Osteoblast (primary cell): ENCODE measurements around the gene HELZ. TPM values are rescaled to one million over a fixed set of nuclear protein-coding genes. Genes with fewer than 3 reads are reported as not detected.

Experiments
- DNase-seq: peaks from one replicate; pipeline ENCODE4 v3.0.0; 2011; ENCODE audit warnings: low spot score, mixed read lengths; ENCODE audit not compliant: insufficient read length; ENCODE audit errors: missing footprints
- H2AFZ ChIP-seq: 2 replicates; pipeline ENCODE4 v1.6.0; 2011; ENCODE audit warnings: mild to moderate bottlenecking, low read length
- H3K27ac ChIP-seq: 2 replicates; pipeline ENCODE4 v1.5.1; 2011; ENCODE audit warnings: mild to moderate bottlenecking, low read depth, low read length, moderate library complexity
- H3K27me3 ChIP-seq: 2 replicates; pipeline ENCODE4 v1.6.0; 2012; ENCODE audit warnings: mild to moderate bottlenecking, control low read depth, inconsistent platforms, low read length, moderate library complexity; ENCODE audit not compliant: insufficient read depth
- H3K36me3 ChIP-seq: 2 replicates; pipeline ENCODE4 v1.5.1; 2011; ENCODE audit warnings: mild to moderate bottlenecking, low read length, control low read depth, moderate library complexity; ENCODE audit not compliant: insufficient read depth
- H3K4me1 ChIP-seq: 2 replicates; pipeline ENCODE4 v1.5.1; 2011; ENCODE audit warnings: mild to moderate bottlenecking, low read length, control low read depth, moderate library complexity; ENCODE audit not compliant: insufficient read depth
- H3K4me2 ChIP-seq: 2 replicates; pipeline ENCODE4 v1.6.0; 2011; ENCODE audit warnings: mild to moderate bottlenecking, low read length; ENCODE audit not compliant: insufficient read depth
- H3K4me3 ChIP-seq: fragments of 200-600 bp; sonication (generic); 3 replicates; pipeline ENCODE4 v1.5.1; 2012; ENCODE audit warnings: mild to moderate bottlenecking, low read length, inconsistent platforms; ENCODE audit not compliant: insufficient read depth
- H3K79me2 ChIP-seq: 2 replicates; pipeline ENCODE4 v1.6.0; 2012; ENCODE audit warnings: mild to moderate bottlenecking, low read length, control low read depth, inconsistent platforms; ENCODE audit not compliant: insufficient read depth
- H3K9me3 ChIP-seq: 2 replicates; pipeline ENCODE4 v1.5.1; 2011; ENCODE audit warnings: low read depth, low read length, control low read depth
- H4K20me1 ChIP-seq: 2 replicates; pipeline ENCODE4 v1.6.0; 2012; ENCODE audit warnings: mild to moderate bottlenecking, low read length, control low read depth; ENCODE audit not compliant: insufficient read depth
- CTCF ChIP-seq: IDR thresholded peaks from 2 replicates; pipeline ENCODE4 v1.5.1; 2011; ENCODE audit warnings: mild to moderate bottlenecking, low read depth, low read length, moderate library complexity; ENCODE audit errors: extremely low read depth
- total RNA-seq: library from RNA; depleted of rRNA; stranded (reverse); fragments of >200 nt; gene quantifications from 2 replicates; pipeline ENCODE4 v1.2.3, GENCODE V29; 2012

Gene HELZ
- total RNA-seq, 1 donor, result 56.8 TPM

GRCh38 chr17:67196422-67196821 is 48.6 kb downstream of the HELZ start:
- H3K27me3 ChIP-seq, result no peaks in the 10 kb centered on the region
- no peaks in the 10 kb centered on the region for H3K9me3 ChIP-seq
- H3K4me1 ChIP-seq, result peaks cover 4% of the 10 kb centered on the region
- H2AFZ ChIP-seq, result no peak overlapping the region
- TF ChIP-seq CTCF, result no peak
- no peak overlapping the region for H3K4me2 ChIP-seq
- H3K27ac ChIP-seq, result no peak overlapping the region
- H3K4me3 ChIP-seq, result no peak overlapping the region
- H4K20me1 ChIP-seq, result peaks cover 2% of the 10 kb centered on the region
- DNase-seq, result no peak
- peaks cover 3% of the 10 kb centered on the region for H3K79me2 ChIP-seq
- peaks cover 23% of the 10 kb centered on the region for H3K36me3 ChIP-seq

- Histone ChIP-seq H3K4me1 (peaks cover 4% of the 10 kb centered on the region), H4K20me1 (peaks cover 2% of the 10 kb centered on the region), H3K27ac (peak overlapping the region; percentile 71), H3K36me3 (peaks cover 9% of the 10 kb centered on the region), H3K79me2 (no peaks in the 10 kb centered on the region), H2AFZ (no peak overlapping the region), H3K4me3 (no peak overlapping the region), H3K9me3 (no peaks in the 10 kb centered on the region), H3K27me3 (no peaks in the 10 kb centered on the region), H3K4me2 (no peak overlapping the region)
- peak; percentile 29 for DNase-seq
- TF ChIP-seq CTCF, result no peak
Observed at GRCh38 chr17:67194134-67194533, 50.9 kb downstream of the HELZ start.

GRCh38 chr17:67187927-67188326 is 57.1 kb downstream of the HELZ start:
- TF ChIP-seq CTCF, result no peak
- Histone ChIP-seq H3K4me1 (no peaks in the 10 kb centered on the region), H3K4me2 (no peak overlapping the region), H3K27me3 (no peaks in the 10 kb centered on the region), H3K9me3 (no peaks in the 10 kb centered on the region), H3K27ac (no peak overlapping the region), H2AFZ (no peak overlapping the region), H3K79me2 (no peaks in the 10 kb centered on the region), H3K36me3 (peaks cover 3% of the 10 kb centered on the region), H4K20me1 (no peaks in the 10 kb centered on the region), H3K4me3 (no peak overlapping the region)
- DNase-seq, result no peak

GRCh38 chr17:67186782-67187181 is 58.2 kb downstream of the HELZ start:
- Histone ChIP-seq H3K4me1 (no peaks in the 10 kb centered on the region), H3K27me3 (no peaks in the 10 kb centered on the region), H2AFZ (no peak overlapping the region), H3K27ac (no peak overlapping the region), H3K9me3 (no peaks in the 10 kb centered on the region), H3K79me2 (no peaks in the 10 kb centered on the region), H3K36me3 (peaks cover 3% of the 10 kb centered on the region), H3K4me2 (no peak overlapping the region), H4K20me1 (no peaks in the 10 kb centered on the region), H3K4me3 (no peak overlapping the region)
- DNase-seq, result no peak
- no peak for TF ChIP-seq CTCF
